Calu3 (cell line): ENCODE measurements around the gene CNN3. TPM values are rescaled to one million over a fixed set of nuclear protein-coding genes. Genes with fewer than 3 reads are reported as not detected.

Source experiments
- BruUV-seq: library from RNA; stranded (reverse); fragments of 400-500 nt; replicated peaks from 2 replicates; lab custom pipeline; 2021; lab: Mats Ljungman, UMichigan
- CTCF ChIA-PET: fragments of 300-600 bp; sonication (Branson Sonifier 250); formaldehyde crosslinking; loops from one replicate; lab custom pipeline; 2022; ENCODE audit warnings: antibody characterized with exemption; lab: Charles Lee
- DNase-seq: peaks from one replicate; pipeline ENCODE4 v3.0.0; 2022
- H3K27ac Mint-ChIP-seq: one replicate; pipeline ENCODE4 v1.8.0; 2022; ENCODE audit warnings: mixed read lengths; ENCODE audit not compliant: unreplicated experiment
- H3K27me3 Mint-ChIP-seq: one replicate; pipeline ENCODE4 v1.8.0; 2022; ENCODE audit warnings: mixed read lengths; ENCODE audit not compliant: unreplicated experiment
- H3K36me3 Mint-ChIP-seq: one replicate; pipeline ENCODE4 v1.8.0; 2022; ENCODE audit warnings: mild to moderate bottlenecking, moderate library complexity, mixed read lengths; ENCODE audit not compliant: insufficient read depth, unreplicated experiment
- H3K4me1 Mint-ChIP-seq: one replicate; pipeline ENCODE4 v1.8.0; 2022; ENCODE audit warnings: mild to moderate bottlenecking, low read depth, mixed read lengths; ENCODE audit not compliant: unreplicated experiment
- H3K4me3 Mint-ChIP-seq: one replicate; pipeline ENCODE4 v1.8.0; 2022; ENCODE audit warnings: mild to moderate bottlenecking, low read depth, moderate library complexity, mixed read lengths; ENCODE audit not compliant: unreplicated experiment
- H3K9me3 Mint-ChIP-seq: one replicate; pipeline ENCODE4 v1.8.0; 2022; ENCODE audit warnings: low read depth, mixed read lengths; ENCODE audit not compliant: unreplicated experiment
- intact Hi-C: fragments of 100-400 bp; cut with micrococcal nuclease; formaldehyde crosslinking; loops from one replicate; pipeline ENCODE4 v1.10.0; 2022; ENCODE audit not compliant: unreplicated experiment
- total RNA-seq: library from RNA; stranded (reverse); gene quantifications from 2 replicates; pipeline ENCODE4 v1.2.3, GENCODE V29; 2022
- TF ChIP-seq, protein P1 (sequence below): fragments of 200-600 bp; IDR thresholded peaks from one replicate; pipeline ENCODE4 v1.8.0; 2022; ENCODE audit warnings: antibody characterized with exemption; ENCODE audit not compliant: unreplicated experiment

The CNN3 gene
- total RNA-seq, 1 experiment from 2014 or later: 140 TPM

GRCh38 chr1:94905207-94905606 lies 21.7 kb downstream of the CNN3 start:
- TF ChIP-seq, protein P1, sequence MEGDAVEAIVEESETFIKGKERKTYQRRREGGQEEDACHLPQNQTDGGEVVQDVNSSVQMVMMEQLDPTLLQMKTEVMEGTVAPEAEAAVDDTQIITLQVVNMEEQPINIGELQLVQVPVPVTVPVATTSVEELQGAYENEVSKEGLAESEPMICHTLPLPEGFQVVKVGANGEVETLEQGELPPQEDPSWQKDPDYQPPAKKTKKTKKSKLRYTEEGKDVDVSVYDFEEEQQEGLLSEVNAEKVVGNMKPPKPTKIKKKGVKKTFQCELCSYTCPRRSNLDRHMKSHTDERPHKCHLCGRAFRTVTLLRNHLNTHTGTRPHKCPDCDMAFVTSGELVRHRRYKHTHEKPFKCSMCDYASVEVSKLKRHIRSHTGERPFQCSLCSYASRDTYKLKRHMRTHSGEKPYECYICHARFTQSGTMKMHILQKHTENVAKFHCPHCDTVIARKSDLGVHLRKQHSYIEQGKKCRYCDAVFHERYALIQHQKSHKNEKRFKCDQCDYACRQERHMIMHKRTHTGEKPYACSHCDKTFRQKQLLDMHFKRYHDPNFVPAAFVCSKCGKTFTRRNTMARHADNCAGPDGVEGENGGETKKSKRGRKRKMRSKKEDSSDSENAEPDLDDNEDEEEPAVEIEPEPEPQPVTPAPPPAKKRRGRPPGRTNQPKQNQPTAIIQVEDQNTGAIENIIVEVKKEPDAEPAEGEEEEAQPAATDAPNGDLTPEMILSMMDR: no peak
- no peaks in the 10 kb centered on the region for H3K27me3 Mint-ChIP-seq
- peaks cover 18% of the 10 kb centered on the region for H3K36me3 Mint-ChIP-seq
- DNase-seq: no peak
- H3K27ac Mint-ChIP-seq: no peak overlapping the region
- CTCF ChIA-PET: interaction anchor here (0.5 to 0.6 kb wide), 2 partner anchors 13 to 56 kb away, joined by 4 read pairs; no protein-coding TSS in a partner anchor
- intact Hi-C loops: no loop called here
- H3K4me3 Mint-ChIP-seq: no peak overlapping the region
- no peaks in the 10 kb centered on the region for H3K9me3 Mint-ChIP-seq
- H3K4me1 Mint-ChIP-seq: peaks cover 21% of the 10 kb centered on the region
- no TSS peak for BruUV-seq

GRCh38 chr1:94903280-94904009 lies 23.5 kb downstream of the CNN3 start:
- Mint-ChIP-seq H3K4me3 (no peak overlapping the region), H3K27ac (no peak overlapping the region), H3K36me3 (peaks cover 25% of the 10 kb centered on the region), H3K27me3 (no peaks in the 10 kb centered on the region), H3K9me3 (no peaks in the 10 kb centered on the region), H3K4me1 (peaks cover 9% of the 10 kb centered on the region)
- TF ChIP-seq, protein P1: no peak
- BruUV-seq: no TSS peak
- intact Hi-C loops: no loop called here
- no peak for DNase-seq
- CTCF ChIA-PET: no interaction called here

GRCh38 chr1:94901841-94902240 lies 25.1 kb downstream of the CNN3 start:
- no peaks in the 10 kb centered on the region for H3K4me1 Mint-ChIP-seq
- H3K36me3 Mint-ChIP-seq: peaks cover 26% of the 10 kb centered on the region
- TF ChIP-seq, protein P1: no peak
- DNase-seq: no peak
- no peaks in the 10 kb centered on the region for H3K27me3 Mint-ChIP-seq
- H3K27ac Mint-ChIP-seq: no peak overlapping the region
- no TSS peak for BruUV-seq
- H3K9me3 Mint-ChIP-seq: no peaks in the 10 kb centered on the region
- intact Hi-C loops: no loop called here
- CTCF ChIA-PET: no interaction called here
- H3K4me3 Mint-ChIP-seq: no peak overlapping the region

DNA sequence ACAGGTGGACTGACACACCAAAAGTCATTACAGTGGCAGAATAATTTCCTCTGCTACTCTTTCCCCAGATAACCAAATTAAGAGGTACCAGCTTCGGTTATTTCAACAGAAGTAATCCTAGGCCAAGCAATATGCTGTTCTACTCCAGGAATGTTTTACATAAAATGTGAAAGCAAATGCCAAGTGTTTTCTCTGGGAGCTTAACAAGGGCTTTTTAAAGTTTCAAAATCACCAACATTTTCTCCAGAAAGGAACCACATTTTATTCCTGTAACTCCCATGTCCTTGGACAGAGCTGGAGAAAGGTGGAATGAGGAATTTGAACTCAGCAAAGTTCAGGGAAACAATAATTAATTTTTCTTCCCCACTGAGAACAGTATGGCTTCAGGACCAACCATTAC lies 27.2 kb downstream of the CNN3 start:
- Mint-ChIP-seq H3K27me3 (no peaks in the 10 kb centered on the region), H3K36me3 (peaks cover 38% of the 10 kb centered on the region), H3K4me1 (no peaks in the 10 kb centered on the region), H3K9me3 (no peaks in the 10 kb centered on the region), H3K4me3 (no peak overlapping the region), H3K27ac (no peak overlapping the region)
- CTCF ChIA-PET: no interaction called here
- BruUV-seq: no TSS peak
- no peak for DNase-seq
- TF ChIP-seq, protein P1: no peak
- intact Hi-C loops: loop anchor here (5.0 kb wide), 1 partner anchor 143 kb away; no protein-coding TSS in a partner anchor
